Activated T-cell treated with anti-CD3 and anti-CD28 coated beads, Interleukin-2, amount 50 U/mL, for 72 hours (primary cell): ENCODE data around the gene ELMO1. TPM values are rescaled to one million over a fixed set of nuclear protein-coding genes. Genes with fewer than 3 reads are reported as not detected.

Source experiments
- ATAC-seq, 2 donors: fragments of 150-1000 bp; cut with Tn5 transposase; replicated peaks in 1 of 2; 2 replicates each; pipeline ENCODE4 v1.10.0; 2021; ENCODE audit warnings: moderate library complexity in 2 of 2, mild to moderate bottlenecking in 1 of 2
- DNase-seq, 2 donors: peaks; one replicate each; pipeline ENCODE4 v3.0.0; 2021 to 2022; ENCODE audit warnings: mixed read lengths in 1 of 2
- H3K27ac Mint-ChIP-seq: one replicate; pipeline ENCODE4 v1.8.0; 2022; ENCODE audit warnings: mild to moderate bottlenecking, moderate library complexity, mixed read lengths
- H3K27me3 Mint-ChIP-seq: one replicate; pipeline ENCODE4 v1.8.0; 2022; ENCODE audit warnings: low read depth, mixed read lengths
- H3K36me3 Mint-ChIP-seq, 2 donors: one replicate each; pipeline ENCODE4 v1.8.0; 2022; ENCODE audit warnings: mixed read lengths in 2 of 2, mild to moderate bottlenecking in 1 of 2; ENCODE audit not compliant: insufficient read depth in 2 of 2
- H3K4me1 Mint-ChIP-seq: one replicate; pipeline ENCODE4 v1.8.0; 2022; ENCODE audit warnings: low read depth, mixed read lengths
- H3K4me3 Mint-ChIP-seq, 2 donors: one replicate each; pipeline ENCODE4 v1.8.0; 2022; ENCODE audit warnings: mild to moderate bottlenecking in 2 of 2, mixed read lengths in 2 of 2, moderate library complexity in 2 of 2
- H3K9me3 Mint-ChIP-seq, 2 donors: one replicate each; pipeline ENCODE4 v1.8.0; 2022; ENCODE audit warnings: mixed read lengths in 2 of 2
- total RNA-seq, 2 donors: library from RNA; stranded (reverse); gene quantifications; one replicate each; pipeline ENCODE4 v1.2.3, GENCODE V29; 2022

The ELMO1 gene
- total RNA-seq, 2 donors from 2014 or later = 97.2 to 113 TPM

DNA sequence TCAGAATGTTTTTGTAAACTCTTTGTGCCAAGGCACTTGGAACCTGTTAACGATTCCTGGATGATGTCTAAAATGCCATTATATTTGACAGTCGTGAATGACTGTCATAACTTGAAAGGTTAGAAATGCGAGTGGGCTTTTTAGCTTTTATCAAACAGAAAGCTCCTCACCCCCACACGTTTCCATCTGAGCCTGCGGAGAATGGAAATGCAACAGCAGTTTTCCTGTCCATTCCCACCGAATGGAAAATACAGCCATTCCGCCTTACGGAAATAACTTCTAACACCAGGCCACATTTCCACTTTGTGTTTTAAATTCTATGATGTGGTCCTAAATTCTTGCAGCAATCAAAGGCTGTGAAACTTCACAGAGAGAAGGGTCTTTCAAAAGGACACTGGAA lies 83.8 kb downstream of the ELMO1 start:
- Mint-ChIP-seq H3K27me3 (no peaks in the 10 kb centered on the region), H3K4me1 (peaks cover 93% of the 10 kb centered on the region), H3K27ac (peak overlapping the region; percentile 88), H3K36me3 (peaks cover 0 to 6% of the 10 kb centered on the region in 2 donors), H3K9me3 (peaks cover 0 to 7% of the 10 kb centered on the region in 2 donors), H3K4me3 (peak overlapping the region; percentile 59 to 81)
- DNase-seq = no peak
- ATAC-seq = no peak

GRCh38 chr7:37363536-37364491 lies 84.8 kb downstream of the ELMO1 start:
- peak; percentile 37 to 47 for ATAC-seq
- Mint-ChIP-seq H3K4me1 (peaks cover 99% of the 10 kb centered on the region), H3K36me3 (peaks cover 0 to 4% of the 10 kb centered on the region in 2 donors), H3K9me3 (peaks cover 0 to 7% of the 10 kb centered on the region in 2 donors), H3K27me3 (no peaks in the 10 kb centered on the region), H3K27ac (peak overlapping the region; percentile 88), H3K4me3 (peak overlapping the region; percentile 59 to 81)
- no peak for DNase-seq

GRCh38 chr7:37362802-37363201 lies 85.9 kb downstream of the ELMO1 start:
- Mint-ChIP-seq H3K27me3 (no peaks in the 10 kb centered on the region), H3K36me3 (peaks cover 0 to 6% of the 10 kb centered on the region in 2 donors), H3K9me3 (peaks cover 0 to 7% of the 10 kb centered on the region in 2 donors), H3K27ac (peak overlapping the region; percentile 88), H3K4me3 (peak overlapping the region; percentile 59 to 81), H3K4me1 (peaks cover 99% of the 10 kb centered on the region)
- DNase-seq = no peak
- no peak for ATAC-seq

DNA sequence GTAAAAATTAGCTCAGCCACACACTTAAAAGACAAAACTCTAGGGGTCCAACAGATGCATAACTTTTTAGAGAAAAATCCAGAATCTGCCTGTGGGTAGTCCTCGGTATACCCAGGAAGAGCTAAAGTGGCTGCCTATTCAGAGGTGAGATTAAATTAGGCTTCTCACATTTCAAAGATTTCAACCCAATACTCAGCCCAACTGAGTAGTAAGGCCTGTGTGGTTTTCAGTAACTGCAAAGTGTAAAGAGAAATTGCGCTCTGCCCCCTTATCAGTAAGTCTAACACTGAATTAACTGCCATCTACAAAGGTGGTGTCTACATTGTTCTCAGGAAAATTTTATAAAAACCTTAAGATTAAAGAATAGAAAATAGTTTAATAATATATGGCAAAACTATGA lies 88.2 kb downstream of the ELMO1 start:
- Mint-ChIP-seq H3K36me3 (peaks cover 0 to 6% of the 10 kb centered on the region in 2 donors), H3K9me3 (peaks cover 0 to 2% of the 10 kb centered on the region in 2 donors), H3K4me3 (peak overlapping the region; percentile 68 to 69), H3K27me3 (no peaks in the 10 kb centered on the region), H3K4me1 (peaks cover 99% of the 10 kb centered on the region), H3K27ac (peak overlapping the region; percentile 90)
- no peak for DNase-seq
- no peak for ATAC-seq

DNA sequence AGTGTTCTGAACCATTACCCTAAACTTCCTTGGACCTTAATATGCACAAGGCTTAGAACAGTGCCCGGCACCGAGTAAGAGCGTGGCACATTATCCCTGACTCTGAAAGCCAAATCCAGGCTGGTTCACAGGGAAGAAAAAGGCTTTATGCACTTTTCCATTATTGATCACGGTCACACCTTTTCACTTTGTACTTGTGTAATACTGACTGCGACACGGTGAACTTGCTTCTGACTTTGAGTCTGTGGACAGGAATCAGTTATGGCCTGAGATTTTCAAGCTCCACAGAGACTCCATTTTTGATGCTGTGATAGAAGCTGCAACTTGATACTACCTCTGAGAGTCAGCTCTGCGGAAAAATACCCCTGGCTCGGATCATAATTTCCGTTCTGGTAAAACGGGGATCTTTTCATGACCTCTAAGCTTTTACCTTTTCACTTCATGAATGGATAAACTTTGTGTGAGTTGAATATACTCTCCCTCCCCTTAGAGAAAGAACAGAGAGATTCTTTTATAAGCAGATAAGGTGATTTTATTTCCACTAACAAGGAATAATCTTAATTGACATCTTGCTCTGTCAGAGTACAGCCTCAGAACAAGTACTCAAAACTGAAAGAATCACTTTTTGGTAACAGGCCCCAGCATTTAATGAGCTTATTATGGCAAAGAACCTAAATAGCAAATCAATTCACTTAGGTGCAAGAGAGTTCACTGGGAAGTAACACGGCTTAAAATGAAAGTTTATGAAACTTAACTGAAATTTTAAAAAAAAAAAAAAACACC lies 88.8 kb downstream of the ELMO1 start:
- H3K9me3 Mint-ChIP-seq = peaks cover 0 to 2% of the 10 kb centered on the region in 2 donors
- no peak for DNase-seq
- H3K4me1 Mint-ChIP-seq = peaks cover 99% of the 10 kb centered on the region
- H3K36me3 Mint-ChIP-seq = peaks cover 0 to 6% of the 10 kb centered on the region in 2 donors
- H3K4me3 Mint-ChIP-seq = peak overlapping the region; percentile 68 to 69
- ATAC-seq = peak; percentile 42 to 49
- H3K27me3 Mint-ChIP-seq = no peaks in the 10 kb centered on the region
- H3K27ac Mint-ChIP-seq = peak overlapping the region; percentile 90

GRCh38 chr7:37359180-37359579 lies 89.5 kb downstream of the ELMO1 start:
- H3K4me3 Mint-ChIP-seq = peak overlapping the region in 1 of 2 donors; percentile 69
- H3K36me3 Mint-ChIP-seq = peaks cover 3 to 9% of the 10 kb centered on the region in 2 donors
- no peak for ATAC-seq
- peaks cover 99% of the 10 kb centered on the region for H3K4me1 Mint-ChIP-seq
- H3K27me3 Mint-ChIP-seq = no peaks in the 10 kb centered on the region
- no peak for DNase-seq
- H3K9me3 Mint-ChIP-seq = peaks cover 0 to 2% of the 10 kb centered on the region in 2 donors
- peak overlapping the region; percentile 12 for H3K27ac Mint-ChIP-seq

GRCh38 chr7:37357637-37357996 lies 91.0 kb downstream of the ELMO1 start:
- Mint-ChIP-seq H3K9me3 (no peaks in the 10 kb centered on the region), H3K36me3 (peaks cover 5% of the 10 kb centered on the region in 2 donors), H3K27me3 (no peaks in the 10 kb centered on the region), H3K4me1 (peaks cover 99% of the 10 kb centered on the region), H3K27ac (peak overlapping the region; percentile 88), H3K4me3 (peak overlapping the region; percentile 8 to 39)
- DNase-seq (no peak), ATAC-seq (no peak)

DNA sequence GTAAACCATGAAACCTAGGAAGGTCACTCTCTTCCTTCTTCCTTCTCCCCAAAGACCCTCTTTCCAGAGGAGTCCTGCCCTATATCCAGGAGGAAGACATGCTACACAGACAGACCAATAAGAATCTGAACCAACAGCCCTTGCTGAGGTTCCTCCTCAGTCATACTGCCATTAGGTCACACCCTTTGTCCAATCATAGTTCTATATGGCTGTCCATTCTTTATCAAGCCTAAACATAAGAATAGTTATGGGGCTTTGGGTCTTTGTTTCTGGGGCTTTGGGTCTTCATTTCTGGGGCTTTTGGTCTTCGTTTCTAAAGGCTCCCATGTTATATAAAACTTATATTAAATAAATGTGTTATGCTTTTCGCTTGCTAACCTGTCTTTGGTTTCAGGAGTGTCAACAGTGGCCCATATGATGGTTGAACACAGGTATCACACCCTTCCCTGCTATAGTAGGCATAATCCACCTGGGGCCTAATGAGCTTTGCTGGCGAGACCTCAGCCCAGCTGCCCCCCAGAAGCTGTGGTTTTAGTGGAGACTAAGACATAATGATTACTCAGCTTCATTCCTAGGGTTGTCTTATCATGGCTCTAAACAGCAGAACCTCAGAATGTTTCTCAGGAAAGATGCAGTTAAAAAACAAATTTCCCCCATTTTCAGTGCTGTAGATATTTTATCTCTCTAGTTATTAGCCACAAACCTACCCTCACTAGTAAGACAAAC lies 91.6 kb downstream of the ELMO1 start:
- DNase-seq (no peak), ATAC-seq (no peak)
- peaks cover 5% of the 10 kb centered on the region in 2 donors for H3K36me3 Mint-ChIP-seq
- H3K27me3 Mint-ChIP-seq = no peaks in the 10 kb centered on the region
- H3K9me3 Mint-ChIP-seq = no peaks in the 10 kb centered on the region
- no peak overlapping the region for H3K27ac Mint-ChIP-seq
- H3K4me3 Mint-ChIP-seq = peak overlapping the region in 1 of 2 donors; percentile 8
- H3K4me1 Mint-ChIP-seq = peaks cover 99% of the 10 kb centered on the region

DNA sequence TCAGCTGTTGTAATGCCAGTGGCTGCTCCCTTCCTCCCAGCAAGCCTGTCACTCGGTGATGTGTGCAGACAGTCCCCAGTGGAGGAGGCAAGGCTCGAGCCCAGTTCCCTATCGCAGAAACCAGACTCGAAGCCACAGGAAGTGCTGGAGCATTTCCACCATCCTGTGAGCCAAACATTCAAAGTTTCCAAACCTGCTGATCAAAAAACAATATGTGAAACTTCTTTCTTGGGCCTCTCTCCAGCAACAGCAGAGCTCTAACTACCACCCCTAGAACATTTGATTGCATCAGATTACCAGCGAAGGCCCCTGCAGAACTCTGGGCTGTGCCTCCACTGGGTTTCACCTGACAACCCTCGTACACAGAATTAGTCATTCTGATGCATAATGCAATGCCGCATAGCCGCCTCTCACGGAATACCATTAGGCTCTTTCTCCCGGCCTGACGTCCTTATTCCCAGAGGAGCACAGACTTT lies 94.0 kb downstream of the ELMO1 start:
- no peaks in the 10 kb centered on the region for H3K9me3 Mint-ChIP-seq
- peaks cover 100% of the 10 kb centered on the region for H3K4me1 Mint-ChIP-seq
- no peaks in the 10 kb centered on the region for H3K27me3 Mint-ChIP-seq
- peak overlapping the region; percentile 99 for H3K27ac Mint-ChIP-seq
- peak; percentile 74 to 85 for DNase-seq
- H3K4me3 Mint-ChIP-seq = peak overlapping the region; percentile 92 to 98
- peak; percentile 86 to 87 for ATAC-seq
- peaks cover 6 to 8% of the 10 kb centered on the region in 2 donors for H3K36me3 Mint-ChIP-seq

DNA sequence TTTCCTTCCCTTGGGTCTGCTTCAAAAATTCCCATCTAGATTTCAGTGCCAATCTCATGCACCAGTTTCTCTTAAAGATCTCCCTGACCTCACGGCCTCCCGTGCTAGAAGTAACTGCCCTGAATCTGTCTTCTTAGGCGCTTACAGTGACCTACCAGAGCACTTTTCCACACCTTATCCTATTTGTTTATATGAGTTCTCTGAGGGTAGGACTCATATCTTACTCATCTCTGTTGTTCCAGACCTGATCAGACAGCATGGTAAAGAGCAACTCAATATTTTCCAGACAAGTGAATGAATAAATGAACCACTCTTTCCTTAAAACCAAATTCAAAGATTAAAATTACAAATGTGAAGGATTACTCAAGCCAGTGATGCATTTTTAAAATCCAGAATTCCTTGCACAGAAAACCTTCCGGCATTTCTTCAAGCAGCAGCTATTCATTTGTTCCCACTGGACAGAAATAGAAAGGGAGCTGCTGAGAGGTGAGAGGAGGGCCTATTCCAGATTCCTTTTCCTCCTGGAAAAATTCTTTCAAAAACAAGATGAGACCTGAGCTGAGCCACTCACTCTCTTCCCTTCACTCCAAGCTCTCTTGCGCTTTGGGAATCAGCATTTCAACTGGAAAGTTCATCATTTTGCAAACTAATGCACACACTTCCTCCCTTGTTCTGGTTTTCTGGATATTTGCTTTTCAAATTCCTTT lies 94.6 kb downstream of the ELMO1 start:
- Mint-ChIP-seq H3K4me3 (peak overlapping the region; percentile 92 to 98), H3K27me3 (no peaks in the 10 kb centered on the region), H3K4me1 (peaks cover 100% of the 10 kb centered on the region), H3K27ac (peak overlapping the region; percentile 99), H3K9me3 (no peaks in the 10 kb centered on the region), H3K36me3 (peaks cover 6 to 8% of the 10 kb centered on the region in 2 donors)
- DNase-seq (no peak), ATAC-seq (peak; percentile 25 to 27)

- peak overlapping the region; percentile 99 for H3K27ac Mint-ChIP-seq
Observed at GRCh38 chr7:37352974-37353948, 95.4 kb downstream of the ELMO1 start.

More at GRCh38 chr7:37352974-37353948, 95.4 kb downstream of the ELMO1 start:
- Mint-ChIP-seq H3K4me1 (peaks cover 96% of the 10 kb centered on the region), H3K27me3 (no peaks in the 10 kb centered on the region), H3K36me3 (peaks cover 6% of the 10 kb centered on the region in 2 donors), H3K9me3 (no peaks in the 10 kb centered on the region), H3K4me3 (peak overlapping the region; percentile 92 to 98)
- ATAC-seq (peak; percentile 70 to 75), DNase-seq (peak; percentile 79)
